ENCODE results near the gene UTP3.

Gene UTP3

DNA sequence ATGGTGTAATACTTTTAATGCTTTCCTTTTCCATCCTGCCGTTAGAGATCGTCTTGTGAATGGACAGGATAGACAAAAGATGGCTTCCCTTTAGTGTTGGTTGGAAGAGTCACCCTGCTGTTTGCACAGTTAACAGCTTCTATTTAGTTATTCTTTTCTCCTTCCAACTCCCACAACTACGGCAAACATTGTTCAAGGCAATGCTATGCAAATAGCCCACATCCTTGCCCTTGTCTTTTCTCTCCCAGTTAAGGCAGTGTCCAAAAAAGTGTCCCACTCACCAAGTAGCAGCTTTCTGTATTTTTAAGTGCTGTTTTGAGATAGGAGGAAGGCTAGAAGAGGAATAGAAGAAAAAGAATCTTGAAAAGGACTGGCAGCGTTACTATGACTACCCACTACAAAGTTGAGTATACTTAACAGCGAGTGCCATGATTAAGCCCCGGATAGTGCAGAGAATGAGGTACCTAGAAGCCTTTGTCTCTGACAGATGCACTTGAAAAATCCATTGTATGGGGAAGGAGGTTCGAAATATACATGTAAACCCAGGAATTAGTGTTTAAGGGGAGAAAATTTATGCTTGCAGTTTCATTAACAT is 21.4 kb downstream of the UTP3 start:
- DNase-seq (ENCODE audit: extremely low read depth, low read depth) = no peak
- TF ChIP-seq, protein P1, sequence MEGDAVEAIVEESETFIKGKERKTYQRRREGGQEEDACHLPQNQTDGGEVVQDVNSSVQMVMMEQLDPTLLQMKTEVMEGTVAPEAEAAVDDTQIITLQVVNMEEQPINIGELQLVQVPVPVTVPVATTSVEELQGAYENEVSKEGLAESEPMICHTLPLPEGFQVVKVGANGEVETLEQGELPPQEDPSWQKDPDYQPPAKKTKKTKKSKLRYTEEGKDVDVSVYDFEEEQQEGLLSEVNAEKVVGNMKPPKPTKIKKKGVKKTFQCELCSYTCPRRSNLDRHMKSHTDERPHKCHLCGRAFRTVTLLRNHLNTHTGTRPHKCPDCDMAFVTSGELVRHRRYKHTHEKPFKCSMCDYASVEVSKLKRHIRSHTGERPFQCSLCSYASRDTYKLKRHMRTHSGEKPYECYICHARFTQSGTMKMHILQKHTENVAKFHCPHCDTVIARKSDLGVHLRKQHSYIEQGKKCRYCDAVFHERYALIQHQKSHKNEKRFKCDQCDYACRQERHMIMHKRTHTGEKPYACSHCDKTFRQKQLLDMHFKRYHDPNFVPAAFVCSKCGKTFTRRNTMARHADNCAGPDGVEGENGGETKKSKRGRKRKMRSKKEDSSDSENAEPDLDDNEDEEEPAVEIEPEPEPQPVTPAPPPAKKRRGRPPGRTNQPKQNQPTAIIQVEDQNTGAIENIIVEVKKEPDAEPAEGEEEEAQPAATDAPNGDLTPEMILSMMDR (IDR thresholded peaks at IDR 0.05; ENCODE audit: low read depth, low read length, missing control alignments) = no peak
- no peak overlapping the region for H3K4me3 ChIP-seq (replicated peaks; ENCODE audit: low read depth, low read length)

GRCh38 chr4:70711599-70711998 is 23.3 kb downstream of the UTP3 start:
- TF ChIP-seq, protein P1 (IDR thresholded peaks at IDR 0.05; ENCODE audit: low read depth, low read length, missing control alignments) = no peak
- no peak overlapping the region for H3K4me3 ChIP-seq (replicated peaks; ENCODE audit: low read depth, low read length)
- DNase-seq (ENCODE audit: extremely low read depth, low read depth) = no peak

DNA sequence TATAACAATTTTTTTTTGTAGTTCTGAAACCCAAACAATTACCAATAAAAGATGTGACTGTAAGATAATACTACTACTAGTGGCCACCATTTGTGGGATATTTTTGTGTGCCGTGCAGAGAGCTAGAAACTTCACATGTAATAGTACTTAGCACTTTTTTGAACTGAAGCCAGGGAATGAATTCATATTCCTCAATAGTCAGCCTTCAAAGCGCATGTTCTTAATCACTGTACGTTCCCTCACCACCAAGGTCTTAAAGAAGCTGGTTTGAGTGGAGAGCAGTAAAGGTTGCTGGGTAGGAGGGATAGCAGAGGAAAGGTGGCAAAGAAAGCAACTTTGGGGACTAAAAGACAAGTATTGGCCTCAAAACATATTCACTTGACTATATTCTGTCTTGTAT is 23.8 kb downstream of the UTP3 start:
- no peak overlapping the region for H3K4me3 ChIP-seq (replicated peaks; ENCODE audit: low read depth, low read length)
- no peak for DNase-seq (ENCODE audit: extremely low read depth, low read depth)

DNA sequence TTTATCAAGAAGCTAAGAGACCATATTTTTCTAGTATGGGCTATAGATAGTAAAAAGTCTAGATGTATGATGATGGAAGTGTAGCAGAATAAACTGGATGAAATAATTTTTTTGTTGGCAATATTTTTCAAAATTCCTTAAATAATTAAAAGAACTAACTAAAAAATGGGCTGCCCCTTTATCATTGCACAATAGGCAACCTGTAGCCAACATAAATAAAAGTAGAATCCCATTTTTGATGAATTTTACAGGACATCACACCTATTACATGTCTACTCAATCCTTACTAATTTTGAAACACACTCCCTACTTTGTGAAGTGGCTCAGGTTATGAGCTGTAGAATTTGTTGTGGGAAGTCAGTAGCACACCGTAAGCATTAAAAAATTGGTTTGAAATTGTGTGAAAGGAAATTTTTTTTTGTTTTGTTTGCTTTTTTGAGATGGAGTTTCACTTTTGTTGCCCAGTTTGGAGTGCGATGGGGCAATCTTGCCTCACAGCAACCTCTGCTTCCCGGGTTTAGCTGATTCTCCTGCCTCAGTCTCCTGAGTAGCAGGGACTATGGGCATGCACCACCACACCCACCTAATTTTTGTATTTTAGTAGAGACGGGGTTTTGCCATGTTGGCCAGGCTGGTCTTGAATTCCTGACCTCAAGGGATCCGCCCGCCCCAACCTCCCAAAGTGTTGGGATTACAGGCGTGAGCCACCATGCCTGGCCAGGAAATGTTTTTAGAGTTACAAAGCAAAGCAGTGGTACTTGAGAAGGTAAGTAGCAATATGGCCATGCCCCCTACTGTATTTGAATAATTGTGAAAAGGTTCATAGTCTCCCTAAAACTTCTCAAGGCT is 24.5 kb downstream of the UTP3 start:
- TF ChIP-seq, protein P1 (IDR thresholded peaks at IDR 0.05; ENCODE audit: low read depth, low read length, missing control alignments) = no peak
- no peak overlapping the region for H3K4me3 ChIP-seq (replicated peaks; ENCODE audit: low read depth, low read length)
- DNase-seq (ENCODE audit: extremely low read depth, low read depth) = no peak

More for the DNA sequence above, 23.8 kb downstream of the UTP3 start:
- TF ChIP-seq, protein P1 (IDR thresholded peaks at IDR 0.05; ENCODE audit: low read depth, low read length, missing control alignments) = no peak

- H3K4me3 ChIP-seq (replicated peaks; ENCODE audit: low read depth, low read length) = no peak overlapping the region
- TF ChIP-seq, protein P1 (IDR thresholded peaks at IDR 0.05; ENCODE audit: low read depth, low read length, missing control alignments) = no peak
- DNase-seq (ENCODE audit: extremely low read depth, low read depth) = no peak
Observed at GRCh38 chr4:70713453-70714078, 25.2 kb downstream of the UTP3 start.

GRCh38 chr4:70714079-70714887 is 26.0 kb downstream of the UTP3 start:
- no peak overlapping the region for H3K4me3 ChIP-seq (replicated peaks; ENCODE audit: low read depth, low read length)
- TF ChIP-seq, protein P1 (IDR thresholded peaks at IDR 0.05; ENCODE audit: low read depth, low read length, missing control alignments) = no peak
- no peak for DNase-seq (ENCODE audit: extremely low read depth, low read depth)
